Liver (tissue), 9 donors: ENCODE data around the gene PTPN20. TPM values are rescaled to one million over a fixed set of nuclear protein-coding genes. Genes with fewer than 3 reads are reported as not detected.

Source experiments
- DNase-seq: peaks from one replicate; pipeline ENCODE4 v3.0.0-alpha.2; 2017; ENCODE audit warnings: low spot score
- H3K27ac ChIP-seq, 2 donors: one replicate each; pipeline ENCODE4 v1.7.0; 2013; ENCODE audit warnings: inconsistent platforms in 2 of 2, low read length in 2 of 2, control low read depth in 1 of 2, low read depth in 1 of 2, mild to moderate bottlenecking in 1 of 2
- H3K27me3 ChIP-seq, 4 donors: one replicate each; pipeline versions ENCODE4 v1.6.1 to v1.7.0; 2013; ENCODE audit warnings: low read length in 3 of 4, inconsistent platforms in 1 of 4, mild to moderate bottlenecking in 1 of 4, moderate library complexity in 1 of 4; ENCODE audit not compliant: control insufficient read depth in 4 of 4, insufficient read depth in 4 of 4
- H3K36me3 ChIP-seq, 4 donors: one replicate each; pipeline versions ENCODE4 v1.6.1 to v1.7.0; 2013; ENCODE audit warnings: low read length in 3 of 4, mild to moderate bottlenecking in 3 of 4, low read depth in 1 of 4, moderate library complexity in 1 of 4; ENCODE audit not compliant: control insufficient read depth in 4 of 4, insufficient read depth in 3 of 4
- H3K4me1 ChIP-seq, 4 donors: one replicate each; pipeline versions ENCODE4 v1.6.1 to v1.7.0; 2013; ENCODE audit warnings: low read length in 3 of 4, mild to moderate bottlenecking in 3 of 4, moderate library complexity in 1 of 4; ENCODE audit not compliant: control insufficient read depth in 4 of 4, insufficient read depth in 4 of 4
- H3K4me3 ChIP-seq, 3 donors: one replicate each; pipeline versions ENCODE4 v1.6.1 to v1.7.0; 2013; ENCODE audit warnings: low read length in 3 of 3, control low read depth in 1 of 3, low read depth in 1 of 3, mild to moderate bottlenecking in 1 of 3
- H3K9ac ChIP-seq, 2 donors: one replicate each; pipeline ENCODE4 v1.7.0; 2013; ENCODE audit warnings: low read length in 2 of 2, mild to moderate bottlenecking in 2 of 2, moderate library complexity in 2 of 2, control low read depth in 1 of 2, low read depth in 1 of 2
- H3K9me3 ChIP-seq, 4 donors: one replicate each; pipeline versions ENCODE4 v1.6.1 to v1.7.0; 2013; ENCODE audit warnings: low read length in 3 of 4; ENCODE audit not compliant: control insufficient read depth in 4 of 4
- EGR1 ChIP-seq, 2 donors: IDR thresholded peaks; 2 replicates each; pipeline ENCODE4 v1.6.1; 2016 to 2018; ENCODE audit warnings: antibody characterized with exemption in 2 of 2, low read depth in 2 of 2
- FOXA1 ChIP-seq: IDR thresholded peaks from 2 replicates; pipeline ENCODE4 v1.6.1; 2016; ENCODE audit warnings: antibody characterized with exemption
- FOXA2 ChIP-seq: IDR thresholded peaks from 2 replicates; pipeline ENCODE4 v1.6.1; 2016; ENCODE audit warnings: antibody characterized with exemption
- GABPA ChIP-seq, 2 donors: IDR thresholded peaks in 1 of 2; conservative IDR thresholded peaks in 1 of 2; 2 replicates each; pipeline ENCODE4 v1.6.1; 2016; ENCODE audit warnings: antibody characterized with exemption in 2 of 2, mild to moderate bottlenecking in 1 of 2, moderate library complexity in 1 of 2
- HNF4A ChIP-seq, 2 donors: conservative IDR thresholded peaks; 2 replicates each; pipeline ENCODE4 v1.6.1; 2016; ENCODE audit warnings: antibody characterized with exemption in 2 of 2, mild to moderate bottlenecking in 2 of 2
- HNF4G ChIP-seq: IDR thresholded peaks from 2 replicates; pipeline ENCODE4 v1.6.1; 2016; ENCODE audit warnings: antibody characterized with exemption
- JUND ChIP-seq, 2 donors: IDR thresholded peaks; 2 replicates each; pipeline ENCODE4 v1.6.1; 2016; ENCODE audit warnings: antibody characterized with exemption in 2 of 2
- NR2F2 ChIP-seq: IDR thresholded peaks from 2 replicates; pipeline ENCODE4 v1.6.1; 2016; ENCODE audit warnings: antibody characterized with exemption
- RAD21 ChIP-seq, 2 donors: IDR thresholded peaks; 2 replicates each; pipeline ENCODE4 v1.6.1; 2016; ENCODE audit warnings: antibody characterized with exemption in 2 of 2, mild to moderate bottlenecking in 2 of 2
- RXRA ChIP-seq, 2 donors: IDR thresholded peaks; 2 replicates each; pipeline ENCODE4 v1.6.1; 2017 to 2018; ENCODE audit warnings: antibody characterized with exemption in 2 of 2, mild to moderate bottlenecking in 1 of 2
- SP1 ChIP-seq: IDR thresholded peaks from 2 replicates; pipeline ENCODE4 v1.6.1; 2018; ENCODE audit warnings: antibody characterized with exemption, mild to moderate bottlenecking
- TAF1 ChIP-seq: conservative IDR thresholded peaks from 2 replicates; pipeline ENCODE4 v1.6.1; 2016; ENCODE audit warnings: antibody characterized with exemption, mild to moderate bottlenecking
- YY1 ChIP-seq: IDR thresholded peaks from 2 replicates; pipeline ENCODE4 v1.6.1; 2016; ENCODE audit warnings: antibody characterized with exemption, mild to moderate bottlenecking
- WGBS: extraction: QIAGEN DNeasy Blood & Tissue Kit; methylation state at CpG from one replicate; pipeline ENCODE4 v1.1.7; 2013; 5-methylcytosine and 5-hydroxymethylcytosine counted together
- polyA plus RNA-seq, 2 donors: library from polyadenylated mRNA; stranded (reverse) in 1 of 2; unstranded in 1 of 2; fragments of 200-250 nt in 1 of 2; fragments of >200 nt in 1 of 2; fragmentation: Nextera tagmentation in 1 of 2; extraction: Ambion mirVana in 1 of 2; gene quantifications; one replicate each; pipeline versions ENCODE4 v1.2.1 to v1.2.3, GENCODE V29; 2013 to 2015
- total RNA-seq, 2 donors: library from RNA; depleted of rRNA; stranded (reverse); fragments of >200 nt; gene quantifications; one replicate each; pipeline ENCODE4 v1.2.3, GENCODE V29; 2014
- TF ChIP-seq, protein P1 (sequence below): fragments of 150-350 bp; IDR thresholded peaks from 2 replicates; pipeline ENCODE4 v1.5.1; 2017; ENCODE audit warnings: improper control_type of control experiment, low read depth, low read length; ENCODE audit not compliant: missing input control
- TF ChIP-seq, protein P2 (sequence below): IDR thresholded peaks from 2 replicates; pipeline ENCODE4 v1.6.1; 2016; ENCODE audit warnings: antibody characterized with exemption
- TF ChIP-seq, protein P3 (sequence below): IDR thresholded peaks from 2 replicates; pipeline ENCODE4 v1.6.1; 2016; ENCODE audit warnings: antibody characterized with exemption
- TF ChIP-seq, protein P4 (sequence below): IDR thresholded peaks from 2 replicates; pipeline ENCODE4 v1.6.1; 2016; ENCODE audit warnings: antibody characterized with exemption
- TF ChIP-seq, protein P5 (sequence below): IDR thresholded peaks from 2 replicates; pipeline ENCODE4 v1.6.1; 2016; ENCODE audit warnings: antibody characterized with exemption, mild to moderate bottlenecking
- donor health status: healthy.
- donor health status: healthy.
- donor health status: healthy.
- donor health status: healthy.
- donor health status: healthy.

The PTPN20 gene
- total and polyA plus RNA-seq, 4 donors, result 0.28 to 1.4 (median 0.80) TPM

DNA sequence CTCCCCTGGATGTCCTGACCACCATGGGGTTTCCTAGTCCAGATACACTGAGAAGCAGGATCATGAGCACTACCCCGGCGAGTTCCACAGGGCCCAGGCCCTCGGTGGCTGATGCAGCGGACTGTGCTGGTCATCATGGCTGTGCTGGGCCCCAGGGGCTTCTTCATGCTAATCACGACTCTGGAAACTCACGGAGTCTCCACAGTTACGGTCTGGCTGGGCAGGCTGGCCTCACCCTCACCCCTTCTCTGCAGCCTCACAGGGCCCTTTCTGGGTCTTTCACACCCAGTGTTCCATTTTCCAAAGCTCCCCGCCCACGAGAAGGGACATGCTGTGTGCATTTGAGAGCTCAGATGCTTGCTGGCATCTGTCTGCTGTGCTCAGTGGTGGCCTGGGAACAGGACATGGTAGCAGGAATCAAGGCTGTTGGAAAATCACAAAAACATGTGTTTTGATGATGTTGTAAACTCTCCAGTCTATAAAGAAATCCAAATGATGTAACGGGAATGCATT, 119.0 kb downstream of the PTPN20 start (continued):
- TF ChIP-seq, protein P1, sequence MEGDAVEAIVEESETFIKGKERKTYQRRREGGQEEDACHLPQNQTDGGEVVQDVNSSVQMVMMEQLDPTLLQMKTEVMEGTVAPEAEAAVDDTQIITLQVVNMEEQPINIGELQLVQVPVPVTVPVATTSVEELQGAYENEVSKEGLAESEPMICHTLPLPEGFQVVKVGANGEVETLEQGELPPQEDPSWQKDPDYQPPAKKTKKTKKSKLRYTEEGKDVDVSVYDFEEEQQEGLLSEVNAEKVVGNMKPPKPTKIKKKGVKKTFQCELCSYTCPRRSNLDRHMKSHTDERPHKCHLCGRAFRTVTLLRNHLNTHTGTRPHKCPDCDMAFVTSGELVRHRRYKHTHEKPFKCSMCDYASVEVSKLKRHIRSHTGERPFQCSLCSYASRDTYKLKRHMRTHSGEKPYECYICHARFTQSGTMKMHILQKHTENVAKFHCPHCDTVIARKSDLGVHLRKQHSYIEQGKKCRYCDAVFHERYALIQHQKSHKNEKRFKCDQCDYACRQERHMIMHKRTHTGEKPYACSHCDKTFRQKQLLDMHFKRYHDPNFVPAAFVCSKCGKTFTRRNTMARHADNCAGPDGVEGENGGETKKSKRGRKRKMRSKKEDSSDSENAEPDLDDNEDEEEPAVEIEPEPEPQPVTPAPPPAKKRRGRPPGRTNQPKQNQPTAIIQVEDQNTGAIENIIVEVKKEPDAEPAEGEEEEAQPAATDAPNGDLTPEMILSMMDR, result no peak

DNA sequence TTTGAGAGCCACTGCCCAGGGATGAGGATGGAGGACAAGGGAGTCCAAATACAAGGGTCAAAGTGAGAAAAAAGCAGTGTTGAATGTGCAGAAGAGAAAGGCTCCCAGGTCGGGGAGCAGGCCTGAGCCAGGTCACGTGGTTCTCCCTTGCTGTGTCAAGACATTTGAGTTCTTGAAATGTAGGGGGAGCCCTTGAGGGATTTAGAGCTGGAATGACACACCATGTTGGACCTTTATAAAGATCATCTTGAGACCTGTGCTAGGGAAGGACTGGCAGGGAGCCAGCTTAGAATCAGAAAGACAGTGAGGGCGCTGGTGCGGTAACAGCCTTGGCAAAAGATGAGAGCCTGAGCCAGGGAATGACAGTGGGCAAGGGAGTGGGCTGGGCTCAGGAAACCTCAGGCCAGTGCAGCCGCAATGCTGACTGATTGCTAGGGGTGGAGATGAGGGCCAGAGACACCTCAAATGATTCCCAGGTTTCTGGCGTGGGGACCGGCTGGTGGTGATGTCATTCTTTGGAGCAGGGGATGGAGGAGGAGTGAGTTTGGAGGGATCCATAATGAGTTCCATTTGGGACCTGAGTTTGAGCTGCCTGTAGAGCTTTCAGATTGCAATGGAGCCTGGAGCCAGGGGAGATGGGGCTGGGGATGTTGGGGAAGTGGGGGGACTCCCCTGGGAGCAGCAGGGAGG, 120.1 kb downstream of the PTPN20 start:
- 93% methylated on average over 7 of the region's 7 CpGs for WGBS
- no peak overlapping the region for H3K4me3 ChIP-seq
- TF ChIP-seq SP1 (no peak), EGR1 (IDR thresholded peaks at IDR 0.05; ENCODE audit: low read depth in 2 of 2) (no peak), FOXA2 (no peak), TAF1 (no peak), RXRA (IDR thresholded peaks at IDR 0.05) (no peak), HNF4A (conservative IDR thresholded peaks at IDR 0.05) (no peak), NR2F2 (no peak), FOXA1 (no peak), RAD21 (IDR thresholded peaks at IDR 0.05) (no peak), GABPA (IDR thresholded peaks at IDR 0.05 in 1 of 2, conservative IDR thresholded peaks at IDR 0.05 in 1 of 2) (no peak), HNF4G (no peak), YY1 (no peak), JUND (IDR thresholded peaks at IDR 0.05) (no peak)
- TF ChIP-seq, protein P2, sequence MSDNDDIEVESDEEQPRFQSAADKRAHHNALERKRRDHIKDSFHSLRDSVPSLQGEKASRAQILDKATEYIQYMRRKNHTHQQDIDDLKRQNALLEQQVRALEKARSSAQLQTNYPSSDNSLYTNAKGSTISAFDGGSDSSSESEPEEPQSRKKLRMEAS, result no peak
- TF ChIP-seq, protein P1, result no peak
- TF ChIP-seq, protein P3, sequence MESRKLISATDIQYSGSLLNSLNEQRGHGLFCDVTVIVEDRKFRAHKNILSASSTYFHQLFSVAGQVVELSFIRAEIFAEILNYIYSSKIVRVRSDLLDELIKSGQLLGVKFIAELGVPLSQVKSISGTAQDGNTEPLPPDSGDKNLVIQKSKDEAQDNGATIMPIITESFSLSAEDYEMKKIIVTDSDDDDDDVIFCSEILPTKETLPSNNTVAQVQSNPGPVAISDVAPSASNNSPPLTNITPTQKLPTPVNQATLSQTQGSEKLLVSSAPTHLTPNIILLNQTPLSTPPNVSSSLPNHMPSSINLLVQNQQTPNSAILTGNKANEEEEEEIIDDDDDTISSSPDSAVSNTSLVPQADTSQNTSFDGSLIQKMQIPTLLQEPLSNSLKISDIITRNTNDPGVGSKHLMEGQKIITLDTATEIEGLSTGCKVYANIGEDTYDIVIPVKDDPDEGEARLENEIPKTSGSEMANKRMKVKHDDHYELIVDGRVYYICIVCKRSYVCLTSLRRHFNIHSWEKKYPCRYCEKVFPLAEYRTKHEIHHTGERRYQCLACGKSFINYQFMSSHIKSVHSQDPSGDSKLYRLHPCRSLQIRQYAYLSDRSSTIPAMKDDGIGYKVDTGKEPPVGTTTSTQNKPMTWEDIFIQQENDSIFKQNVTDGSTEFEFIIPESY, result no peak
- TF ChIP-seq, protein P4, sequence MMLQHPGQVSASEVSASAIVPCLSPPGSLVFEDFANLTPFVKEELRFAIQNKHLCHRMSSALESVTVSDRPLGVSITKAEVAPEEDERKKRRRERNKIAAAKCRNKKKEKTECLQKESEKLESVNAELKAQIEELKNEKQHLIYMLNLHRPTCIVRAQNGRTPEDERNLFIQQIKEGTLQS, result no peak
- TF ChIP-seq, protein P5, sequence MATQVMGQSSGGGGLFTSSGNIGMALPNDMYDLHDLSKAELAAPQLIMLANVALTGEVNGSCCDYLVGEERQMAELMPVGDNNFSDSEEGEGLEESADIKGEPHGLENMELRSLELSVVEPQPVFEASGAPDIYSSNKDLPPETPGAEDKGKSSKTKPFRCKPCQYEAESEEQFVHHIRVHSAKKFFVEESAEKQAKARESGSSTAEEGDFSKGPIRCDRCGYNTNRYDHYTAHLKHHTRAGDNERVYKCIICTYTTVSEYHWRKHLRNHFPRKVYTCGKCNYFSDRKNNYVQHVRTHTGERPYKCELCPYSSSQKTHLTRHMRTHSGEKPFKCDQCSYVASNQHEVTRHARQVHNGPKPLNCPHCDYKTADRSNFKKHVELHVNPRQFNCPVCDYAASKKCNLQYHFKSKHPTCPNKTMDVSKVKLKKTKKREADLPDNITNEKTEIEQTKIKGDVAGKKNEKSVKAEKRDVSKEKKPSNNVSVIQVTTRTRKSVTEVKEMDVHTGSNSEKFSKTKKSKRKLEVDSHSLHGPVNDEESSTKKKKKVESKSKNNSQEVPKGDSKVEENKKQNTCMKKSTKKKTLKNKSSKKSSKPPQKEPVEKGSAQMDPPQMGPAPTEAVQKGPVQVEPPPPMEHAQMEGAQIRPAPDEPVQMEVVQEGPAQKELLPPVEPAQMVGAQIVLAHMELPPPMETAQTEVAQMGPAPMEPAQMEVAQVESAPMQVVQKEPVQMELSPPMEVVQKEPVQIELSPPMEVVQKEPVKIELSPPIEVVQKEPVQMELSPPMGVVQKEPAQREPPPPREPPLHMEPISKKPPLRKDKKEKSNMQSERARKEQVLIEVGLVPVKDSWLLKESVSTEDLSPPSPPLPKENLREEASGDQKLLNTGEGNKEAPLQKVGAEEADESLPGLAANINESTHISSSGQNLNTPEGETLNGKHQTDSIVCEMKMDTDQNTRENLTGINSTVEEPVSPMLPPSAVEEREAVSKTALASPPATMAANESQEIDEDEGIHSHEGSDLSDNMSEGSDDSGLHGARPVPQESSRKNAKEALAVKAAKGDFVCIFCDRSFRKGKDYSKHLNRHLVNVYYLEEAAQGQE, result no peak
- DNase-seq, result no peak
- H3K27ac ChIP-seq, result no peak overlapping the region
- no peak overlapping the region for H3K9ac ChIP-seq
- no peaks in the 10 kb centered on the region for H3K4me1 ChIP-seq
- H3K9me3 ChIP-seq, result no peaks in the 10 kb centered on the region
- H3K36me3 ChIP-seq, result no peaks in the 10 kb centered on the region
- no peaks in the 10 kb centered on the region for H3K27me3 ChIP-seq
